Measurements from ENCODE around the gene RBL1.

DNA sequence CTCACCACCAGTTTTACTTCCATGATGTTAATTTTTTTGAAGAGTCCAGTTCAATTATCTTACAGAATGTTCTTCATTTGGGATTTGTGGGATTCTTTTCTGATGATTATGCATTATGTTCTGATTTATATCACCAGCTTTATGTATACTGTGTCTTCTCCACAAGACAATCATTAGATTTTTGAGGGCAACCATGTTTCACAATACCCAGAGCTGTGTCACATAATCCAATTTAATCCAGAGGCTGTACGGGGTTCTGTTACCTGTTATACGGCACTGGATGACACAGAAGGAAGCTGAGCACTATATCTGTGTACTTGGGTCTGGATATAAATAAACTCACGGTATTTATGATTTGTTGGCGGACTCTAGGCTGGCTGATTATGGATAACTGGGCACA is 41.8 kb upstream of the RBL1 start:
- TF ChIP-seq, protein P1, sequence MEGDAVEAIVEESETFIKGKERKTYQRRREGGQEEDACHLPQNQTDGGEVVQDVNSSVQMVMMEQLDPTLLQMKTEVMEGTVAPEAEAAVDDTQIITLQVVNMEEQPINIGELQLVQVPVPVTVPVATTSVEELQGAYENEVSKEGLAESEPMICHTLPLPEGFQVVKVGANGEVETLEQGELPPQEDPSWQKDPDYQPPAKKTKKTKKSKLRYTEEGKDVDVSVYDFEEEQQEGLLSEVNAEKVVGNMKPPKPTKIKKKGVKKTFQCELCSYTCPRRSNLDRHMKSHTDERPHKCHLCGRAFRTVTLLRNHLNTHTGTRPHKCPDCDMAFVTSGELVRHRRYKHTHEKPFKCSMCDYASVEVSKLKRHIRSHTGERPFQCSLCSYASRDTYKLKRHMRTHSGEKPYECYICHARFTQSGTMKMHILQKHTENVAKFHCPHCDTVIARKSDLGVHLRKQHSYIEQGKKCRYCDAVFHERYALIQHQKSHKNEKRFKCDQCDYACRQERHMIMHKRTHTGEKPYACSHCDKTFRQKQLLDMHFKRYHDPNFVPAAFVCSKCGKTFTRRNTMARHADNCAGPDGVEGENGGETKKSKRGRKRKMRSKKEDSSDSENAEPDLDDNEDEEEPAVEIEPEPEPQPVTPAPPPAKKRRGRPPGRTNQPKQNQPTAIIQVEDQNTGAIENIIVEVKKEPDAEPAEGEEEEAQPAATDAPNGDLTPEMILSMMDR (IDR thresholded peaks at IDR 0.05; ENCODE audit: insufficient read depth, low read length) = no peak
- TF ChIP-seq, protein P2, sequence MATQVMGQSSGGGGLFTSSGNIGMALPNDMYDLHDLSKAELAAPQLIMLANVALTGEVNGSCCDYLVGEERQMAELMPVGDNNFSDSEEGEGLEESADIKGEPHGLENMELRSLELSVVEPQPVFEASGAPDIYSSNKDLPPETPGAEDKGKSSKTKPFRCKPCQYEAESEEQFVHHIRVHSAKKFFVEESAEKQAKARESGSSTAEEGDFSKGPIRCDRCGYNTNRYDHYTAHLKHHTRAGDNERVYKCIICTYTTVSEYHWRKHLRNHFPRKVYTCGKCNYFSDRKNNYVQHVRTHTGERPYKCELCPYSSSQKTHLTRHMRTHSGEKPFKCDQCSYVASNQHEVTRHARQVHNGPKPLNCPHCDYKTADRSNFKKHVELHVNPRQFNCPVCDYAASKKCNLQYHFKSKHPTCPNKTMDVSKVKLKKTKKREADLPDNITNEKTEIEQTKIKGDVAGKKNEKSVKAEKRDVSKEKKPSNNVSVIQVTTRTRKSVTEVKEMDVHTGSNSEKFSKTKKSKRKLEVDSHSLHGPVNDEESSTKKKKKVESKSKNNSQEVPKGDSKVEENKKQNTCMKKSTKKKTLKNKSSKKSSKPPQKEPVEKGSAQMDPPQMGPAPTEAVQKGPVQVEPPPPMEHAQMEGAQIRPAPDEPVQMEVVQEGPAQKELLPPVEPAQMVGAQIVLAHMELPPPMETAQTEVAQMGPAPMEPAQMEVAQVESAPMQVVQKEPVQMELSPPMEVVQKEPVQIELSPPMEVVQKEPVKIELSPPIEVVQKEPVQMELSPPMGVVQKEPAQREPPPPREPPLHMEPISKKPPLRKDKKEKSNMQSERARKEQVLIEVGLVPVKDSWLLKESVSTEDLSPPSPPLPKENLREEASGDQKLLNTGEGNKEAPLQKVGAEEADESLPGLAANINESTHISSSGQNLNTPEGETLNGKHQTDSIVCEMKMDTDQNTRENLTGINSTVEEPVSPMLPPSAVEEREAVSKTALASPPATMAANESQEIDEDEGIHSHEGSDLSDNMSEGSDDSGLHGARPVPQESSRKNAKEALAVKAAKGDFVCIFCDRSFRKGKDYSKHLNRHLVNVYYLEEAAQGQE (IDR thresholded peaks at IDR 0.05; ENCODE audit: insufficient replicate concordance, low read depth) = no peak
- TF ChIP-seq POLR2AphosphoS5 (IDR thresholded peaks at IDR 0.05; ENCODE audit: low read depth) = no peak
- no peak for TF ChIP-seq GABPA (IDR thresholded peaks at IDR 0.05; ENCODE audit: low read depth)
